HG03571 (cell line): ENCODE measurements around the gene VPS51.

ENCODE experiments used
- ATAC-seq: cut with Tn5 transposase; IDR thresholded peaks from one replicate; pipeline ENCODE4 v1.9.1; 2021; ENCODE audit not compliant: unreplicated experiment

VPS51 gene

GRCh38 chr11:65104628-65105027, 8.6 kb downstream of the VPS51 start:
- no peak for ATAC-seq

DNA sequence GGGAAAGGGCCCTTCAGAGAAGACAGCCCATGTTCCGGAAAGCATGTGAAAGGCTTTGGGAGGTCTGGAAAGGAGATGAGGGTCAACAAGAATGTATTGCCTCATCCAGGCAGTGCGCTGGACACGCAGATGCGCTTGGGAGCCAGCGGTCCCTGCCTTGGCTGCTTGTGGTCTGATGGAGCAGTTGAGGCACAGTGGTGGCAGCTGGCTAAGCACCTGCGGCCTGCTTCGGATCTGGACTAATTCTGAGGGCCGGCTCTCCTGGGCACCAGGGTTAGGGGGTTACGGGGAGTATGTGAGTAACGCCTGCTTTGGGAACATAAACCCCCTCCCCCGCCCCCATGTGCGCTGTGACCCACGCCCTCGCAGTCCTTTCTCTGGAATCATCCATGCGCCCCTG, 11.1 kb downstream of the VPS51 start:
- ATAC-seq, result no peak

GRCh38 chr11:65107751-65108468, 11.9 kb downstream of the VPS51 start:
- ATAC-seq, result no peak

DNA sequence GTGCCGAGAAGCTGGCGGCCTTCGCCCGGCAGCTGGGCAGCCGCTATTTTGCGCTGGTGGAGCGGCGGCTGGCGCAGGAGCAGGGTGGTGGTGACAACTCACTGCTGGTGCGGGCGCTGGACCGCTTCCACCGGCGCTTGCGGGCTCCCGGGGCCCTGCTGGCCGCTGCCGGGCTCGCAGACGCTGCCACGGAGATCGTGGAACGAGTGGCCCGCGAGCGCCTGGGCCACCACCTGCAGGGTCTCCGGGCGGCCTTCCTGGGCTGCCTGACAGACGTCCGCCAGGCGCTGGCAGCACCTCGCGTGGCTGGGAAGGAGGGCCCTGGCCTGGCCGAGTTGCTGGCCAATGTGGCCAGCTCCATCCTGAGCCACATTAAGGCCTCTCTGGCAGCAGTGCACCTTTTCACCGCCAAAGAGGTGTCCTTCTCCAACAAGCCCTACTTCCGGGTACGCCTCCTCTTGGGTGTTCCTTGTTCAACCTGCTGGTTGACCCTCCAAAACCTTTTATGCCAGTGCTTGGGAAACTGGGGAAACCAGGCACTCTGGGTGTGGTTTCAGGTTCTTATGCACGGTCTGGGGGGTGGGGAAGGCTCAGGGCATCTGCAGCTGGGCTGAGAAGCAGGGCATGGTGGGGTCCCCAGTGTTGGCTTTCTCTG, 12.6 kb downstream of the VPS51 start:
- no peak for ATAC-seq

GRCh38 chr11:65109231-65110198, 13.5 kb downstream of the VPS51 start:
- ATAC-seq, result no peak

GRCh38 chr11:65110354-65110861, 14.4 kb downstream of the VPS51 start:
- ATAC-seq, result no peak

DNA sequence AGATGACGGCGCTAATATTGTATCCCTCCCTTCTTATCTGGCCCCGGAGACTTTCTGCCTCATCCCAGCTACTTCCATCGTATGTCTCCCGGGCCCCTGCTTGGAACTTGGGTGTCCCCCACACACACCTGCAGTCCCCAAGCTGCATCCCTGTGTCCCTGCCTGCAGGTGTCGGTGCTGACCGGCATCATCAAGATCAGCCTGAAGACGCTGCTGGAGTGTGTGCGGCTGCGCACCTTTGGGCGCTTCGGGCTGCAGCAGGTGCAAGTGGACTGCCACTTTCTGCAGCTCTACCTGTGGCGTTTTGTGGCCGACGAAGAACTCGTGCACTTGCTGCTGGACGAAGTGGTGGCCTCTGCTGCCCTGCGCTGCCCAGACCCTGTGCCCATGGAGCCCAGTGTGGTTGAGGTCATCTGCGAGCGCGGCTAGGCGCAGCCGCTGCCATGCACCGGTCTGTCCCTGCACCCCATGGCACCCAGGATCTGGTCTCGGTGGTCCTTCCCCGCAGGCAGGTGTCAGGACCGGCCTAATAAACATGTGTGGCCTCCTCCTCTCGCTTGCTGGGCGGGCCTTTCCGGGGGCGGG, 15.2 kb downstream of the VPS51 start:
- no peak for ATAC-seq

GRCh38 chr11:65111744-65112545, 15.9 kb downstream of the VPS51 start, which contains the start of gene TM7SF2:
TM7SF2 (plus strand) TSS chr11:65111872; CDS start chr11:65112016, 144 bp downstream.
- no peak for ATAC-seq

GRCh38 chr11:65112546-65113360, 16.7 kb downstream of the VPS51 start:
- ATAC-seq, result peak; percentile 31

GRCh38 chr11:65113361-65113756, 17.3 kb downstream of the VPS51 start:
- no peak for ATAC-seq

DNA sequence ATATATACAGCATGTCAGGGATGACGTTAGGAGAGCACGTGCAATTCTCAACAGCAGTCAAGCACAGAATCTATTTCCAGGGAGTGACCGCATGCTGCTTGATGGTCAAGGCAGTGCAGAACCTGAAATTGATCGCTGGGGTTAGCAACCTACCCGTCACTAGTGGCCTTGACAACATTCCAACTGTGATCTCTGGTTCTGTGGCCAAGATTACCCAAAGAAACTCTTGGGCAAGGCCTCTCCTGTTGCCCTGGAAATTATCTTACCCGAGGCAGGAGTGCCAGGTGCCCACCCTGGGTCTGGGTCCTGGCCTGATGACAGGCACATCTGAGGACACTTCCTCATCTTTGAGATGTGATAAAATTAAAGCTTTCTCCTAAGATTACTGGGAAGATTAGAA, 17.8 kb downstream of the VPS51 start:
- no peak for ATAC-seq

DNA sequence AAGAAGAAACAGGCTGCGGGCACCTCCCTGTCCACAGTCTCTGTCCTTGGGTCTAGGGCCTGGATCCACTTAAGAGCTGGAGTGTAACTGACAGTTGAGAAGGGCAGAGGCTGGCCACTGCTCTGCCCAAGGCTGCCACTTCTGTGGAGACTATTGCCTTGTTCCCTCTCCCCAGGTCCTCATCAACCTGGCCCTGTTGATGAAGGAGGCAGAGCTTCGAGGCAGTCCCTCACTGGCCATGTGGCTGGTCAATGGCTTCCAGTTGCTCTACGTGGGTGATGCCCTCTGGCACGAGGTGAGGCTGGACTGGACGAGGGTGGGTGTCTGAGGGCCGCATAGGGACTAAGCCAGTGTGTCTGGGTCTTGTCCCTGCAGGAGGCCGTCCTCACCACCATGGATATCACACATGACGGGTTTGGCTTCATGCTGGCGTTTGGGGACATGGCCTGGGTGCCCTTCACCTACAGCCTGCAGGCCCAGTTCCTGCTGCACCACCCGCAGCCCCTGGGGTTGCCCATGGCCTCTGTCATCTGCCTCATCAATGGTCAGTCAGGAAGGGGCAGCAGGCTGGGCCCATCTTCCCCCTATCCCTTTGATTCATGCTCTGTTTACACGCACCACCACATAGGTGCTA, 18.6 kb downstream of the VPS51 start:
- no peak for ATAC-seq

DNA sequence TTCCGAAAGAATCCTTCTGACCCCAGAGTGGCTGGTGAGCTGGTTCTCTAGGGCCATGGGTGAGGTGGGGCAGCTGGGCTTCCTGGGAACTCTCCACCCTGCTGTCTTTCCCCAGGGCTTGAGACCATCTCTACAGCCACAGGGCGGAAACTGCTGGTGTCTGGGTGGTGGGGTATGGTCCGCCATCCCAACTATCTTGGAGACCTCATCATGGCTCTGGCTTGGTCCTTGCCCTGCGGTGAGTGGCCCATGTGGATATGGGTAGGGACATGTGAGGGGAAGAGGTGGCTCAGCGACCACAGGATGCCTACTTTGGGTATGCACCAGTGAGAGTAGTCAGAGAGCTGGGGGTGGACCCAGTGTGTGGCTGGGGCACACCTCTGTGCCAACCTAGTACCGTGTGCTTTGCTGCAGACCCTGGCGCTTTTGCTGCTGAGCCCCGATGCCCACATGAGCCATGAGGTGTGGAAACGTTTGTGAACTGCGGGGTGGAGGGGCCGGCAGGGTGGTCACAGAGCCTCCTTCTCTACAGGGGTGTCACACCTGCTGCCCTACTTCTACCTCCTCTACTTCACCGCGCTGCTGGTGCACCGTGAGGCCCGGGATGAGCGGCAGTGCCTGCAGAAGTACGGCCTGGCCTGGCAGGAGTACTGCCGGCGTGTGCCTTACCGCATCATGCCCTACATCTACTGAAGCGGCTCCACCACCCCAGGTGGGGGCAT, 19.5 kb downstream of the VPS51 start:
- no peak for ATAC-seq

DNA sequence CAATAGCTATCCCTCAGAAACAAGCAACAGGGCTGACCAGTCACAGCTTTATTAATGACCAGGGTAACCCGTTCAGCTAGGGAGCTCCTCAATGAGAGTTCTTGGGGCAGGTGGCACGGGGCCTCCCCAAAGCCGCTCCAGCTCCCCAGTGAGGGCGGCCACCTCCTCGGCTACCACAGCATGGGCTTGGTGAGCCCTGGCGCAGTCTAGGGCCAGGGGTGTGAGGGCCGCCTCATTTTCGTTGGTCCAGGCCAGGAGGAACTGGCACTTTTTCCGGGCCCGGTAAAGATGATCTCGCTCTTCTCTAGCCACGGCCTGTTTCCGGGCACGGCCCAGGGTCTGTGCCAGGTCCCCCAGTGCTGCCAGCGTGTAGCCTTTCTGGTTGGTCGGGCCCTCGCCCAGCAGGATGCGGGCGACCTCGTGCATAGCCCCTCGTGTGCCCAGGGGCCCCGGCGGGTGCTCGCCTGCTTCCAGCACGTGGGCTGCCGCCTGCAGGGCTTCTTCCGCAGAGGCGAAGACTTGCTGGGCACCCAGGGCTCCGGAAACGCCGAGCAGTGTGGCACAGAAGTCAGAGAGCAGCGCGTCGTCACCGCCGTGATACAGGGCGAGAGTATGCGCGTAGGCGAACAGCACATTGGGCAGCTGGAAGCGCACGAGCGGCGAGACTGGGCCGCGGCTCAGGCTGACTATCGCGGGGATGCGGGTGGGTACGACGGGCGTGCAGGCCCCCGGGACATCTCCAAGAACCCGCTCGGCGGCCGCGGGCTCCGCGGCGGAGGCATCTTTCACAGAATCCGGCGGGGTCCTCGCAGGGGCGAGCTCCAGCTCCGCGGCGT, 20.6 kb downstream of the VPS51 start:
- no peak for ATAC-seq

- peak; percentile 55 for ATAC-seq
These were observed 21.4 kb downstream of the VPS51 start, which contains the start of gene ZNHIT2 for GRCh38 chr11:65117206-65118096. ZNHIT2 (minus strand) TSS chr11:65117701; CDS start chr11:65117653, 48 bp downstream.
